Upper lobe of left lung (tissue), 6 donors: Measurements from ENCODE around the gene BAIAP2L2. TPM values are rescaled to one million over a fixed set of nuclear protein-coding genes. Genes with fewer than 3 reads are reported as not detected.
A peak's percentile ranks its signal among the peaks of the same experiment; 100 is the strongest.

Experiments used
- ATAC-seq, 2 donors: fragments of 200-7000 bp; cut with Tn5 transposase; one replicate each; pipeline ENCODE4 v1.9.1; 2022; ENCODE audit warnings: mild to moderate bottlenecking in 2 of 2, moderate library complexity in 2 of 2; ENCODE audit not compliant: low FRiP score in 2 of 2
- DNase-seq, 2 donors: peaks; one replicate each; pipeline ENCODE4 v3.0.0-alpha.2; 2019 to 2020
- H3K27ac ChIP-seq, 4 donors: fragments of 200-600 bp; sonication (generic); one replicate each; pipeline ENCODE4 v1.5.1; 2016 to 2019
- H3K27me3 ChIP-seq, 4 donors: fragments of 200-600 bp; sonication (generic); one replicate each; pipeline ENCODE4 v1.5.1; 2017 to 2019
- H3K36me3 ChIP-seq, 4 donors: fragments of 200-600 bp; sonication (generic); one replicate each; pipeline ENCODE4 v1.5.1; 2016 to 2019
- H3K4me1 ChIP-seq, 4 donors: fragments of 200-600 bp; sonication (generic); one replicate each; pipeline ENCODE4 v1.5.1; 2018 to 2019
- H3K4me3 ChIP-seq, 4 donors: fragments of 200-600 bp; sonication (generic); one replicate each; pipeline ENCODE4 v1.5.1; 2017 to 2019; ENCODE audit warnings: mild to moderate bottlenecking in 2 of 4, moderate library complexity in 1 of 4
- H3K9me3 ChIP-seq, 4 donors: fragments of 200-600 bp; sonication (generic); one replicate each; pipeline ENCODE4 v1.5.1; 2018 to 2019
- CTCF ChIP-seq, 6 experiments: fragments of 450-650 bp in 4 of 6; fragments of 200-600 bp in 2 of 6; sonication (generic) in 2 of 6; IDR thresholded peaks; one replicate each; pipeline ENCODE4 v1.5.1; 2016 to 2019; ENCODE audit warnings: antibody characterized with exemption in 6 of 6
- EP300 ChIP-seq, 4 donors: sonication (generic); formaldehyde crosslinking; IDR thresholded peaks; one replicate each; pipeline ENCODE4 v1.5.1; 2017; ENCODE audit warnings: antibody characterized with exemption in 4 of 4, control low read depth in 2 of 4
- POLR2A ChIP-seq, 4 donors: fragments of 450-650 bp; IDR thresholded peaks; one replicate each; pipeline ENCODE4 v1.5.1; 2016 to 2017; ENCODE audit warnings: antibody characterized with exemption in 4 of 4, mild to moderate bottlenecking in 2 of 4
- POLR2AphosphoS5 ChIP-seq, 2 donors: sonication (generic); formaldehyde crosslinking; IDR thresholded peaks; one replicate each; pipeline ENCODE4 v1.5.1; 2017; ENCODE audit warnings: antibody characterized with exemption in 2 of 2
- WGBS, 2 donors: methylation state at CpG; one replicate each; pipeline ENCODE4 v1.1.5; 2017 to 2018; 5-methylcytosine and 5-hydroxymethylcytosine counted together
- total RNA-seq, 6 donors: library from RNA; depleted of rRNA in 4 of 6; stranded (reverse); fragments of >200 nt in 4 of 6; gene quantifications; one replicate each; pipeline versions ENCODE4 v1.1.0 to v1.2.1, GENCODE V29; 2016 to 2021
- donor health status: DM: no; HTN: no; CAD: no; lungs with moderate emphysema.
- donor health status: DM: no; HTN: yes; CAD: no; lungs with severe emphysema.

BAIAP2L2 gene
- total RNA-seq, 6 donors from 2014 or later, result 0.94 to 6.3 (median 0.98) TPM; not detected in 3

DNA sequence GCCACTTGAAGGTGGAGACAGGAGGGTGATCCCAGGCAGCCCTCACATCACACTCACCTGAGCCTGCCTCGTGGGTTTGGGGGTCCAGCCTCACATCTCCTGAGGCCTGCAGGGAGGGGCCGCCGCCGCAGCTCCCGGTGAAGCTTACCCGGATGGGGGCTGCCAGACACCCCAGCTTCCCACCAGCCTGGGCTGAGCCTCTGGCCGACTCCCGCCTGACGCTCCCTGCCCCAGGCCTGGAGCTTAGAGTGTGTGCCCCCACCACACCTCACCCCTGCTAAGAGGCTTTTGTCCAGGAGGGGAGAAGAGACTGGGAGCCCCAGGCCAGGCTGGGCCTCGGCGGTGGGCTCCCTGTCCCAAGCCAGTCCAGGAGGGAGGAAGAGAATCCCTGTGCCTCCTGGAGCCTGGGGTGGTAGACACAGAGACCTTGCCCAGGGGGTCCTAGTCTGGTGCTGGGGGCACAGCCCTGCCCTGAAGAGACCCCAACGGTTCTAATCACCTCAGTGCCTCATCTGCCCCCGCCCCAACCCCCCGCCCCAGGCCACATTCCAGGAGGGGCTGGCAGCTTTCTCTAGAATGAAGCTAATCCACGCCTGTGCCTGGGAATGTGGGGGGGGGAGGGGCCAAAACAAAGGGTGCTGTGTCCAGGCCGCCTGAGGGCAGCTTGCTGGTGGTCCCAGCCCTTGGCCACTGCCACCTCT lies 26.4 kb downstream of the BAIAP2L2 start, which contains the start of gene SLC16A8:
Gene SLC16A8 (minus strand): TSS at position 254 of the 701 bp plus-strand sequence. CDS start 1,311 bp downstream, outside the sequence.
- H3K4me3 ChIP-seq, result no peak within 1 kb of the TSS
- TF ChIP-seq EP300 (IDR thresholded peaks at IDR 0.05), result no peak
- no peak for TF ChIP-seq POLR2AphosphoS5 (IDR thresholded peaks at IDR 0.05)
- TF ChIP-seq POLR2A (IDR thresholded peaks at IDR 0.05), result no peak
- TF ChIP-seq CTCF (IDR thresholded peaks at IDR 0.05), result no peak
- no peak within 1 kb of the TSS for H3K27ac ChIP-seq
- peaks cover 28 to 35% (median 30%) of the 10 kb centered on the region in 4 donors for H3K4me1 ChIP-seq
- no peaks in the 10 kb centered on the region for H3K9me3 ChIP-seq
- peak in 1 of 2 donors; percentile 80 for DNase-seq
- H3K36me3 ChIP-seq, result no peaks in the 10 kb centered on the region
- H3K27me3 ChIP-seq, result peaks cover 0 to 28% (median 16%) of the 10 kb centered on the region in 4 donors
- WGBS, 2 donors, result 80 to 94% methylated on average over 3 to 13 of the region's 16 CpGs
- no peak for ATAC-seq

GRCh38 chr22:38082986-38083710 lies 27.3 kb downstream of the BAIAP2L2 start:
- no peak for ATAC-seq
- Histone ChIP-seq H3K27me3 (peaks cover 0 to 23% (median 10%) of the 10 kb centered on the region in 4 donors), H3K27ac (no peak overlapping the region), H3K4me1 (peaks cover 23 to 27% (median 23%) of the 10 kb centered on the region in 4 donors), H3K9me3 (no peaks in the 10 kb centered on the region), H3K4me3 (no peak overlapping the region), H3K36me3 (no peaks in the 10 kb centered on the region)
- no peak for DNase-seq
- 69 to 76% methylated on average over 22 to 24 of the region's 24 CpGs for WGBS, 2 donors
- TF ChIP-seq POLR2AphosphoS5 (IDR thresholded peaks at IDR 0.05) (no peak), POLR2A (IDR thresholded peaks at IDR 0.05) (no peak), CTCF (IDR thresholded peaks at IDR 0.05) (no peak), EP300 (IDR thresholded peaks at IDR 0.05) (no peak)

GRCh38 chr22:38081941-38082828 lies 28.3 kb downstream of the BAIAP2L2 start:
- WGBS, 2 donors, result 15 to 20% methylated on average over 21 to 37 of the region's 52 CpGs
- ATAC-seq (no peak), DNase-seq (peak in 1 of 2 donors; percentile 85)
- Histone ChIP-seq H3K27me3 (peaks cover 0 to 23% (median 10%) of the 10 kb centered on the region in 4 donors), H3K4me1 (peaks cover 23 to 27% (median 23%) of the 10 kb centered on the region in 4 donors), H3K36me3 (no peaks in the 10 kb centered on the region), H3K9me3 (no peaks in the 10 kb centered on the region), H3K27ac (peak overlapping the region in 1 of 4 donors; percentile 35), H3K4me3 (peak overlapping the region in 3 of 4 donors; percentile 35 to 47 (median 44))
- TF ChIP-seq CTCF (IDR thresholded peaks at IDR 0.05), result no peak
- no peak for TF ChIP-seq POLR2AphosphoS5 (IDR thresholded peaks at IDR 0.05)
- no peak for TF ChIP-seq EP300 (IDR thresholded peaks at IDR 0.05)
- TF ChIP-seq POLR2A (IDR thresholded peaks at IDR 0.05), result no peak

DNA sequence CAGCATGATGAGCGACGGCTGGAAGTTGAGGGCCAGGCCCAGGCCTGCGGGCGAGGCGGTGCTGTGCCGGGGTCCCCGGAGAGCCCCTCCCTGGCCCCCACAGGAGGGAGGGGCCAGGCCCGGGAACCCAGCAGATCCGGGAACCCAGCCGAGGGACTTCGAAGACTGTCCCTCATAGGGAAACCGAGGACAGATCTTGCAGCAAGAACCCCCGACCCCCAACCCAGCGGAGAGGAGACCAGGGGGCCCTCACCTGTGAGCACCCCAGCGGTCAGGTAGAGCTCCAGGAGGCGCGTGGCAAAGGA lies 28.9 kb downstream of the BAIAP2L2 start:
- Histone ChIP-seq H3K4me1 (peaks cover 23 to 27% (median 23%) of the 10 kb centered on the region in 4 donors), H3K27me3 (peaks cover 0 to 23% (median 10%) of the 10 kb centered on the region in 4 donors), H3K9me3 (no peaks in the 10 kb centered on the region), H3K4me3 (peak overlapping the region in 3 of 4 donors; percentile 35 to 47 (median 44)), H3K36me3 (no peaks in the 10 kb centered on the region), H3K27ac (peak overlapping the region in 2 of 4 donors; percentile 35 to 50)
- DNase-seq (no peak), ATAC-seq (no peak)
- TF ChIP-seq POLR2A (IDR thresholded peaks at IDR 0.05) (no peak), POLR2AphosphoS5 (IDR thresholded peaks at IDR 0.05) (no peak), EP300 (IDR thresholded peaks at IDR 0.05) (no peak), CTCF (IDR thresholded peaks at IDR 0.05) (no peak)
- 22% methylated on average over 8 of the region's 17 CpGs; no CpG with 5 or more reads in 1 of the 2 donors for WGBS, 2 donors
